ENCODE measurements around the gene NSUN5. TPM values are rescaled to one million over a fixed set of nuclear protein-coding genes. Genes with fewer than 3 reads are reported as not detected.
A peak's percentile ranks its signal among the peaks of the same experiment; 100 is the strongest.
"Not testable (repeated sequence)": the region's sequence is repeated elsewhere in the genome, so short reads cannot be mapped to it uniquely, and the experiment has no call there.

The NSUN5 gene
- total RNA-seq, 4 donors from 2014 or later: 14.9 to 27.3 (median 21.1) TPM

DNA sequence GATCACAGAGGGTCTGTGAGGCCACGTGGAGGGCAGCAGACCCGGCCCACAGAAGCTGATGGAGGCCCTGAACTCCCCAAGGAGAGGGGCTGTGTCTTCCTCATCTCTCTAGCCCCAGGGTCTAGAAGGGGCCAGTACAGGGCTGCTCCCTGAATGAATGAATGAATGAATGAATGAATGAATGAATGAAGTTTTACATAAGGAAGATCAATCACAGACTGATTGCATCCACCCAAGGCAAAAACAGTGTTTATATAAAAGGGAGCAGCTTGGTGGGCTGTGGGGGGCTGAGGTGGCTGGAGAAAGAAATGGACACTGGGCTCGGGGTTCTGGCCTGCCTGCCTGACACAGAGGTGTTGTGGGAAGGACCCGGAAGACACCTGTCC lies 4.9 kb upstream of the NSUN5 start:
- Histone ChIP-seq H3K27ac (no peak overlapping the region), H3K4me3 (no peak overlapping the region), H3K27me3 (no peaks in the 10 kb centered on the region), H3K36me3 (no peaks in the 10 kb centered on the region), H3K9me3 (no peaks in the 10 kb centered on the region), H3K4me1 (peaks cover 0 to 9% (median 7%) of the 10 kb centered on the region in 3 donors)
- TF ChIP-seq, protein P1, sequence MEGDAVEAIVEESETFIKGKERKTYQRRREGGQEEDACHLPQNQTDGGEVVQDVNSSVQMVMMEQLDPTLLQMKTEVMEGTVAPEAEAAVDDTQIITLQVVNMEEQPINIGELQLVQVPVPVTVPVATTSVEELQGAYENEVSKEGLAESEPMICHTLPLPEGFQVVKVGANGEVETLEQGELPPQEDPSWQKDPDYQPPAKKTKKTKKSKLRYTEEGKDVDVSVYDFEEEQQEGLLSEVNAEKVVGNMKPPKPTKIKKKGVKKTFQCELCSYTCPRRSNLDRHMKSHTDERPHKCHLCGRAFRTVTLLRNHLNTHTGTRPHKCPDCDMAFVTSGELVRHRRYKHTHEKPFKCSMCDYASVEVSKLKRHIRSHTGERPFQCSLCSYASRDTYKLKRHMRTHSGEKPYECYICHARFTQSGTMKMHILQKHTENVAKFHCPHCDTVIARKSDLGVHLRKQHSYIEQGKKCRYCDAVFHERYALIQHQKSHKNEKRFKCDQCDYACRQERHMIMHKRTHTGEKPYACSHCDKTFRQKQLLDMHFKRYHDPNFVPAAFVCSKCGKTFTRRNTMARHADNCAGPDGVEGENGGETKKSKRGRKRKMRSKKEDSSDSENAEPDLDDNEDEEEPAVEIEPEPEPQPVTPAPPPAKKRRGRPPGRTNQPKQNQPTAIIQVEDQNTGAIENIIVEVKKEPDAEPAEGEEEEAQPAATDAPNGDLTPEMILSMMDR (IDR thresholded peaks at IDR 0.05): no peak
- TF ChIP-seq POLR2A (IDR thresholded peaks at IDR 0.05): no peak
- DNase-seq: no peak
- WGBS, 2 donors: 58 to 92% methylated on average over 2 to 4 of the region's 4 CpGs
- intact Hi-C loops (cut with DNase I): no loop called here

DNA sequence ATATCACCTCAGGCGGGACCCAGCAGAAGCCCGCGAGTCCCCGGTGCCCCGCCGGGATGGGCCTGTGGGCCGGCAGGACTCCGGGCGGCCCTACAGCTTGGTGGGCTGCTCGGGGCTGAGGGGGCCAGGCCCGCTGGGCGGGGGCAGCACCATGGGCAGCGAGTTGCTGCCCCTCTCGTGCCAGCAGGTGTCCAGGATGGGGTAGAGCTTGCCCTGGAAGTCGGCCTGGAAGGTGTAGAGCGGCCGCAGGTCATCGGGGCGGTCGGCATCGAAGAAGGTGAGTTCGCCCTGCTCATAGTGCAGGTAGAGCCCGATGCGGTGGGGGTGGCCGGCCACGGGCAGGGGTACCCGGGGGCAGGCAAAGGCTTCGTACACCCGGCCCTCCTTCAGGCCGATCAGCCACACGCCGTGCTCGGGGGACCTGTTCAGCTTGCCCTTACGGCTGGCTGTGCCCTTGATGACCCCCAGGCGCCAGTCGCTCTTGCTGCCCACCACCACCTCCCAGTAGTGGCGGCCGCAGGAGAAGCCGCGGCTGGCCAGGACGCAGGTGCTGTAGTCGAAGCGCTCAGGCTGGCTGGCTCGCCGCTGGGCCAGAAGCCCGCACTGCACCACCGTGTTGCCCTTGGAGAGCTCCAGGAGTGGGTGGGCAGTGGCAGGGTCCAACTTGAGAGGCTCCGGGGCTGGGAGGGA lies 4.3 kb upstream of the NSUN5 start:
- 96 to 100% methylated on average over 8 to 16 of the region's 48 CpGs for WGBS, 2 donors
- intact Hi-C loops (cut with DNase I): no loop called here
- DNase-seq: no peak

DNA sequence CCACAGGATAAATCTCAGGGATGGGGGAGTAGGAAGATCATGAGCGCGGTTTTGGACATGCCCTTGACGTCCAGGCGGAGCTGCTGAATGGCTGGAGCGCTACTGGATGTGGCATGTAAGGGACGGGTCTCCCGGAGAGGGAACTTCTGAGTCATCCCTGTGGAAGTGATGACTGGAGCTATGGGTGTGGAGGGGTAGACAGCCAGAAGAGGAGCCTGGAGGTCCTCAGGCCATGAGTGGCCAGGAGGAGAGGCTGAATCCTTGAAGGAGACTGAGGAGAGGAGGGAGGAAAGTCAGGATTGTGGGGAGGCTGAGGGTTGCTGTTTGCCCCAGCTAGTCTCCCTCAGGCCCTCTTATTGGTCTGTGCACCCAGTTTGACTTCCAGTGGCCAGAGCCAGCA lies 2.8 kb upstream of the NSUN5 start:
- H3K27ac ChIP-seq; intact Hi-C loops (cut with DNase I); H3K4me3 ChIP-seq; H3K9me3 ChIP-seq; H3K36me3 ChIP-seq; DNase-seq; H3K27me3 ChIP-seq: not testable (repeated sequence)
- peaks cover 5 to 23% (median 14%) of the 10 kb centered on the region in 3 donors for H3K4me1 ChIP-seq
- WGBS, 2 donors: 66% methylated on average over 5 of the region's 7 CpGs; no CpG with 5 or more reads in 1 of the 2 donors

More for the DNA sequence above, 4.3 kb upstream of the NSUN5 start:
- no peaks in the 10 kb centered on the region for H3K36me3 ChIP-seq
- H3K27me3 ChIP-seq: no peaks in the 10 kb centered on the region
- H3K4me3 ChIP-seq: no peak overlapping the region
- H3K9me3 ChIP-seq: no peaks in the 10 kb centered on the region
- peaks cover under 1 to 13% (median 8%) of the 10 kb centered on the region in 3 donors for H3K4me1 ChIP-seq
- no peak for TF ChIP-seq POLR2A (IDR thresholded peaks at IDR 0.05)
- TF ChIP-seq, protein P1 (IDR thresholded peaks at IDR 0.05): no peak
- H3K27ac ChIP-seq: no peak overlapping the region

DNA sequence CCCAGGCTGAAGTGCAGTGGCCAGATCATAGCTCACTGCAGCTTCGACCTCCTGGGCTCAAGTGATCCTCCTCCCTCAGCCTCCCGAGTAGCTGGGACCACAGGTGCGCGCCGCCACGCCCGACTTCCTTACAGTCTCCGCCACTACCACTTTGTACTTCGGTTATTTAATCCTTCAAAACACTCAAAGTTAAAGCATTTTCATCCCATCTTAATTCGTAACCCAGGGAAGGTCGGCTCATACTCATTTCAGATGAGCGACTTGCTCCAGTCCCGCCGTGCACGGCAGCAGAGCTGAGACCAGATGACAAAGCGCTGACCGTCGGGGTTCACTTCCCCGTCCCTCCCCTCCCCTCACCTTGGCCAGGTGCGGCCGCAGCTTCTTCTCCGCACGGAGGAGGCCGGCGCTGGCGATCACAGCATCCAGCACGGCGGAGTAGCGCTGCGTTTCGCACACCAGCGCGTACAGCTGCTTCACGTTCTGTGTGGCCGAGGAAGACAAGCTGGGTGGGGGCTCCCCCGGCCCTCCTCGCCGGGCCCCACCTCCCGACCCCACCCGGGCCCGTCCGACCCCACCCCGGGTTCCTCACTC lies 457 bp downstream of the NSUN5 start:
- H3K4me3 ChIP-seq: peak overlapping the region; percentile 83 to 91 (median 86)
- no peak for DNase-seq
- H3K27me3 ChIP-seq: no peaks in the 10 kb centered on the region
- peaks cover 6 to 39% (median 14%) of the 10 kb centered on the region in 3 donors for H3K36me3 ChIP-seq
- no peaks in the 10 kb centered on the region for H3K9me3 ChIP-seq
- peak overlapping the region; percentile 73 to 79 (median 76) for H3K27ac ChIP-seq
- intact Hi-C loops (cut with DNase I): no loop called here
- TF ChIP-seq, protein P1 (IDR thresholded peaks at IDR 0.05): no peak
- no peak for TF ChIP-seq POLR2A (IDR thresholded peaks at IDR 0.05)
- H3K4me1 ChIP-seq: peaks cover 5 to 23% (median 14%) of the 10 kb centered on the region in 3 donors
- WGBS, 2 donors: 31 to 37% methylated on average over 6 to 14 of the region's 43 CpGs

DNA sequence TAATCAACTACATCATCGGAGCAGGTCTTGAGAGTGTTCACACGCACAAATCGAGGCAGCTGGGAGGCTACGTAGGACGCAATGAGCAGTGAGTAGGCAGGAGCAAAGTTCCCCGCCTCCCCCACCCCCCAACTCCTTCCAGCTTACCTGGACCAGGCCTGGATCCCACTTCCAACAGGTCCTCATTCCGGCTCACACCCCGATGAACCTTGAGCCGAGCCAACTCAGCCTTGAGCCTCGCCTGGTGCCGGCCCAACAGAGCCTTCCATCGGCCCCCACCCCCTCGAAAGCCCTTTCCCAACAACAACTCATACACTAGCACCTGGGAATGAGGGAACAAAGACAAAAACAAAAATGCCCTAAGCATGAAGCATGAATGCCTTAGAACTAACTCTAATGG lies 1.2 kb downstream of the NSUN5 start:
- H3K36me3 ChIP-seq: peaks cover 6 to 46% (median 14%) of the 10 kb centered on the region in 3 donors
- H3K4me3 ChIP-seq: peak overlapping the region in 2 of 4 donors; percentile 83 to 91
- no peak overlapping the region for H3K27ac ChIP-seq
- TF ChIP-seq POLR2A (IDR thresholded peaks at IDR 0.05): no peak
- TF ChIP-seq, protein P1 (IDR thresholded peaks at IDR 0.05): no peak
- DNase-seq: no peak
- H3K9me3 ChIP-seq: no peaks in the 10 kb centered on the region
- intact Hi-C loops (cut with DNase I): no loop called here
- H3K27me3 ChIP-seq: no peaks in the 10 kb centered on the region
- 93 to 96% methylated on average over 4 to 7 of the region's 13 CpGs for WGBS, 2 donors
- H3K4me1 ChIP-seq: peaks cover 5 to 23% (median 14%) of the 10 kb centered on the region in 3 donors

DNA sequence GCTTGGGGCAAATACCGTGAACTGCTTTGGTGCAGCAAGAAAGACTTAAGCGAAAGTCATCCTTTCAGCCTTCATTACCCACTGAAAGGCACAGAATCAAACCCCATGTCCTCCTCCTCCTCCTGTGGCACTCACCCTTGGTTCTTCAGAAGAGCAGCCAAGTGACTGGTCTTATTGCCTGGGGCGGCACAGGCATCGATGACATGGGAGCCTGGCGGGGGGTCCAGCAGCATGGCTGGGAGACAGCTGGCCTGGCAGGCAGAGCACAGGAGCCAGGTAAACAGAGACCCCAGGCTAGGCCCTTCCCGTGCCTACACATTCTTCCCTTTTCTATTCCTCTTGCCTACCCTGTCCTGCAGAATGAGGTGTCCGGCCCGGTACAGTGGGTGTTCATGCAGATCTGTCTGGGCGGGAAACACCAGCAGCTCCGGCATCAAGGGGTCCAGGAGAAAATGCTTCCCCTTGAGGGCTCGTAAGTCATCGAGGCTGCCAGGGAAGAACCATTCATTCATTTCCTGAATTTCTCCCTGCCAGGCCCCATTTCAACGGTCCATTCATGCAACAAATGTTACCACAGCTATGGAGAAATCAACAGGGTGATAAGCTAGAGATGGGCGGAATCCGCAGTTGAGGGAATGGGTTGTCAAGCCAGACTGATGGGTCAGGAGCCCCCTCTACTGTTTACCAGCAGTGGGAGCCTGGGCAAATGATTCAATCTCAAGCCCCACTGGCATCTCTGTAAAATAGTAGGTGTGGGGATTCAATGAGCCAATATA lies 3.8 kb downstream of the NSUN5 start:
- Histone ChIP-seq H3K36me3 (peaks cover 6 to 46% (median 14%) of the 10 kb centered on the region in 3 donors), H3K4me1 (peaks cover 5 to 23% (median 14%) of the 10 kb centered on the region in 3 donors)
- H3K27me3 ChIP-seq; intact Hi-C loops (cut with DNase I); H3K27ac ChIP-seq; DNase-seq; H3K9me3 ChIP-seq; H3K4me3 ChIP-seq: not testable (repeated sequence)
- 76 to 84% methylated on average over 4 to 6 of the region's 15 CpGs for WGBS, 2 donors

All from esophagus squamous epithelium (tissue), 5 donors.